ENCODE results near the gene CCDC88C. TPM values are rescaled to one million over a fixed set of nuclear protein-coding genes. Genes with fewer than 3 reads are reported as not detected.

CCDC88C gene
- total and polyA plus RNA-seq, 7 donors = 0.95 to 45.7 (median 3.9) TPM

DNA sequence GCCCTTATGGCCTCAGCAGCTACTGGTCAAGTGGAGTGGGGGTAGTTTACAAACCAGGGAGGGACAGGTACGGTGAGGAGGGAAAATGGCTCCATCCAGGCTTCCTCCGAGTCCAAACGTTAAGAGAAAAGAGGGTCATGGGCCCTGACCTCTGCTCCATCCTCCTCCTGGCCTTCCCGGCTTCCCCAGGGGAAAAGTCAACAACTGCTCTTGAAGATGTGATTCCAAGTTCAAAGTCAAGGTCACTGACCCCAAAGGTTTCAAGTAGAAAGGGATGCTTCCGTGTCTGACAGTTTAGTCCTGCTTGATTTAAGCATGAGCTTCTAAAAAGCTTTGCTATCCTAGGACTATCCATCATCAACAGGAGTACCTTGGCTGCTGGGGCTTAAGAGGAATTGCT is 28.5 kb downstream of the CCDC88C start:
- Histone ChIP-seq H3K4me3 (no peak overlapping the region), H3K9me3 (no peaks in the 10 kb centered on the region), H3K36me3 (no peaks in the 10 kb centered on the region), H3K27me3 (no peaks in the 10 kb centered on the region), H3K4me1 (peaks cover 0 to 11% (median 6%) of the 10 kb centered on the region in 4 donors), H3K27ac (peak overlapping the region in 1 of 4 donors; percentile 50)
- TF ChIP-seq EP300 (IDR thresholded peaks at IDR 0.05) = no peak
- no peak for TF ChIP-seq POLR2AphosphoS5 (IDR thresholded peaks at IDR 0.05)
- TF ChIP-seq, protein P1, sequence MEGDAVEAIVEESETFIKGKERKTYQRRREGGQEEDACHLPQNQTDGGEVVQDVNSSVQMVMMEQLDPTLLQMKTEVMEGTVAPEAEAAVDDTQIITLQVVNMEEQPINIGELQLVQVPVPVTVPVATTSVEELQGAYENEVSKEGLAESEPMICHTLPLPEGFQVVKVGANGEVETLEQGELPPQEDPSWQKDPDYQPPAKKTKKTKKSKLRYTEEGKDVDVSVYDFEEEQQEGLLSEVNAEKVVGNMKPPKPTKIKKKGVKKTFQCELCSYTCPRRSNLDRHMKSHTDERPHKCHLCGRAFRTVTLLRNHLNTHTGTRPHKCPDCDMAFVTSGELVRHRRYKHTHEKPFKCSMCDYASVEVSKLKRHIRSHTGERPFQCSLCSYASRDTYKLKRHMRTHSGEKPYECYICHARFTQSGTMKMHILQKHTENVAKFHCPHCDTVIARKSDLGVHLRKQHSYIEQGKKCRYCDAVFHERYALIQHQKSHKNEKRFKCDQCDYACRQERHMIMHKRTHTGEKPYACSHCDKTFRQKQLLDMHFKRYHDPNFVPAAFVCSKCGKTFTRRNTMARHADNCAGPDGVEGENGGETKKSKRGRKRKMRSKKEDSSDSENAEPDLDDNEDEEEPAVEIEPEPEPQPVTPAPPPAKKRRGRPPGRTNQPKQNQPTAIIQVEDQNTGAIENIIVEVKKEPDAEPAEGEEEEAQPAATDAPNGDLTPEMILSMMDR (IDR thresholded peaks at IDR 0.05) = no peak
- TF ChIP-seq POLR2A (IDR thresholded peaks at IDR 0.05) = no peak
- DNase-seq = no peak
- intact Hi-C loops (cut with DNase I) = no loop called here
- WGBS, 2 donors = 85 to 93% methylated on average over 5 of the region's 5 CpGs

DNA sequence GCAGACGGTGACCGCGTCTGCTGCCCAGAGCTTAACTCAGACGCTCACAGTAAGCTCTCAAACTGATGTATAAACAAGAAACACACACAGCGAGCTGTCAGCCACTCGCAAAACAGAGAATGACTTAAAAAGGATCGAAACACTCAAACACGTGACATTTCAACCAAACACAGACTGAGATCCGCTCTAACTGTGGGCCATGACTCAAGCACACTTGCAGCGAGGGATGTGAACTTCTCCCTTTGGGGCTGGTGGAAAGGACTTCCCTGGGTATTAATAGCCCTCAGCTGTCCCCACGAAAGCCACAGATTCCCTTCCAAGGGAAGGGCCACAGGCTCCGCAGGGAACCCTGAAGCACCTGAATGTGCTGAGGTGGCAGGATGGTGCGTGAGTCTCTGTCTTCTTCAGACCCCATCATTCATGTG is 29.1 kb downstream of the CCDC88C start:
- no peak for DNase-seq
- H3K4me1 ChIP-seq = peaks cover 0 to 11% (median 6%) of the 10 kb centered on the region in 4 donors
- WGBS, 2 donors = 66 to 80% methylated on average over 13 of the region's 13 CpGs

DNA sequence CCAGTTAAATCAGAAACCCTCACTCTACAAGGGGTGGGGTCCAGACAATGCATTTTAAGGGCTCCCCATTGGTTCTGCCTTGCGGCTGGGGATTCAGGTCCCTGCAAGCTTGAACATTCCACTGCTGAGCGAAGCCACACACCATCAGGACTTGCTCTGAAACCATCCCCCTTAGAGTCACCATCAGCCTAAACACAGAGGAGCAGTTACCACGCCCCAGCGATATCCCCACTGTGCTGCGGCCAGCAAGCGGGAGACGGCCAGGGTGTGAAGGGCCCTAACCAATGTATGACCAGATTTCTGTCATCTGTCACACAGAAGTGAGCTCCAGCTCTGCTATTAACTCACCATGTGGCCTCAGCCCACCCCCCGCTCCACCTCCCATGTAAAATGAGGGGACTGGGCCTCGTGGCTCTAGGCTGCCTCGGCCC is 29.7 kb downstream of the CCDC88C start:
- H3K36me3 ChIP-seq = no peaks in the 10 kb centered on the region
- no peaks in the 10 kb centered on the region for H3K27me3 ChIP-seq
- H3K4me1 ChIP-seq = peaks cover 0 to 11% (median 6%) of the 10 kb centered on the region in 4 donors
- no peak overlapping the region for H3K4me3 ChIP-seq
- intact Hi-C loops (cut with DNase I) = no loop called here
- no peak for DNase-seq
- H3K9me3 ChIP-seq = no peaks in the 10 kb centered on the region
- TF ChIP-seq EP300 (IDR thresholded peaks at IDR 0.05) = no peak
- no peak for TF ChIP-seq POLR2A (IDR thresholded peaks at IDR 0.05)
- TF ChIP-seq POLR2AphosphoS5 (IDR thresholded peaks at IDR 0.05) = no peak
- TF ChIP-seq, protein P1 (IDR thresholded peaks at IDR 0.05) = no peak
- WGBS, 2 donors = 87 to 88% methylated on average over 10 of the region's 10 CpGs
- H3K27ac ChIP-seq = peak overlapping the region in 3 of 4 donors; percentile 27 to 50 (median 45)

More for the DNA sequence above, 29.1 kb downstream of the CCDC88C start:
- no peaks in the 10 kb centered on the region for H3K36me3 ChIP-seq
- intact Hi-C loops (cut with DNase I) = no loop called here
- H3K4me3 ChIP-seq = no peak overlapping the region
- no peaks in the 10 kb centered on the region for H3K27me3 ChIP-seq
- TF ChIP-seq EP300 (IDR thresholded peaks at IDR 0.05) (no peak), POLR2AphosphoS5 (IDR thresholded peaks at IDR 0.05) (peak in 1 of 4 donors; percentile 11)
- TF ChIP-seq, protein P1 (IDR thresholded peaks at IDR 0.05) = no peak
- H3K27ac ChIP-seq = peak overlapping the region in 3 of 4 donors; percentile 27 to 50 (median 45)
- H3K9me3 ChIP-seq = no peaks in the 10 kb centered on the region

DNA sequence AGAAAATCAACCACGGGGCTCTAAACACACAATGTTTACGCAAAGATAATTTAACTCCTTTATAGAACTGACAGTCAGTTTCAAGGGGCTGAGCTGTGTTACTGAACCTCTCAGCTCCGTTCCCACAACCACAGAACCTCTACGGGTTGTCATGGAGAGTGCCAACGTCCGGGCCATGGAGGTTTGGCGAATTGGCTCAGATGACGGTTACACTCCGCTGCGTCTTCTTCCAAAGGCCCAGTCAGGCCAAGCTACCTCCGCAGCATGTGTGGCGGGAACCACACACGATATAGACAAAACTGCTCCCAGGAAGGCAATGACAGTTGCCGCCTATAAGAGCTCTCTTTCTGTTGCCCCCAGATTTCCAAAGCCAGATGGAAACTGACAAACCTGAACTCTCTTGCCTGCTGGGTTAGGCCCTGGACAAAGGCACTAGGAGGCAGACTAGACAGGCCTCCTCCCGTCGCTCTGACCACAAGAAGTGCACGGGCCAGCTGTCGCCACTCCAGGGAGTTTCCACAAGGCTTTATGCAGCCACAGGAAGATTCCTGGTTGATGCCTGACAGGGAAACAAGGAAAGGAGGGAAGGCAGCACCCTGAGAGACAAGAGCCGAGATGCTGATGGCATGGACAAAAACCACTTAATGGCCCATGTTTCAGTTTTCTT is 30.3 kb downstream of the CCDC88C start:
- H3K36me3 ChIP-seq = no peaks in the 10 kb centered on the region
- no peaks in the 10 kb centered on the region for H3K27me3 ChIP-seq
- no peak for DNase-seq
- intact Hi-C loops (cut with DNase I) = no loop called here
- H3K27ac ChIP-seq = peak overlapping the region in 1 of 4 donors; percentile 50
- H3K9me3 ChIP-seq = no peaks in the 10 kb centered on the region
- no peak overlapping the region for H3K4me3 ChIP-seq
- no peak for TF ChIP-seq POLR2A (IDR thresholded peaks at IDR 0.05)
- TF ChIP-seq, protein P1 (IDR thresholded peaks at IDR 0.05) = no peak
- TF ChIP-seq POLR2AphosphoS5 (IDR thresholded peaks at IDR 0.05) = no peak
- no peak for TF ChIP-seq EP300 (IDR thresholded peaks at IDR 0.05)
- 75 to 78% methylated on average over 19 of the region's 19 CpGs for WGBS, 2 donors
- peaks cover 0 to 11% (median 6%) of the 10 kb centered on the region in 4 donors for H3K4me1 ChIP-seq
